ENCODE results near the gene GDPD1.

GRCh38 chr17:59202320-59202719 is 18.0 kb upstream of the GDPD1 start:
- TF ChIP-seq EZH2 (IDR thresholded peaks at IDR 0.05; ENCODE audit: borderline replicate concordance, low read depth, low read length, severe bottlenecking) (no peak), POLR2A (IDR thresholded peaks at IDR 0.05; ENCODE audit: low read depth, low read length) (no peak), CTCF (IDR thresholded peaks at IDR 0.05; ENCODE audit: extremely low read depth in 1 of 2, insufficient read depth in 1 of 2, low read depth in 1 of 2, low read length in 2 of 2) (no peak), JUN (IDR thresholded peaks at IDR 0.05; ENCODE audit: borderline replicate concordance, insufficient read depth, insufficient read length, low read depth) (no peak), MAX (IDR thresholded peaks at IDR 0.05; ENCODE audit: insufficient read depth, insufficient read length) (no peak), MYC (IDR thresholded peaks at IDR 0.05; ENCODE audit: low read depth, low read length) (no peak), POLR2AphosphoS5 (IDR thresholded peaks at IDR 0.05; ENCODE audit: insufficient read depth, low read depth, low read length) (no peak), FOS (IDR thresholded peaks at IDR 0.05; ENCODE audit: borderline replicate concordance, insufficient read depth, low read length) (no peak), GATA2 (IDR thresholded peaks at IDR 0.05; ENCODE audit: insufficient read depth, insufficient read length, low read depth, low read length) (no peak)

Measured in endothelial cell of umbilical vein (primary cell).